Measurements from ENCODE around the gene DCST1. TPM values are rescaled to one million over a fixed set of nuclear protein-coding genes. Genes with fewer than 3 reads are reported as not detected.

Gene DCST1
- polyA plus RNA-seq, 6 donors from 2014 or later, result not detected

Other genes starting within 250 kb of the DCST1 start
- under 1 TPM in 1 of 6 donors, not detected in 5; 0.03 TPM for gene KCNN3, start 163.5 kb upstream of the DCST1 start, polyA plus RNA-seq (ENCODE audit: low read depth in 6 of 6)
- 10 to 100 TPM; 30.8 to 45.7 (median 33.3) TPM for gene PMVK, start 97.1 kb upstream of the DCST1 start, polyA plus RNA-seq (ENCODE audit: low read depth in 6 of 6)
- 10 to 100 TPM; 36.2 to 77.3 (median 69.5) TPM for gene PBXIP1, start 77.7 kb upstream of the DCST1 start, polyA plus RNA-seq (ENCODE audit: low read depth in 6 of 6)
- 10 to 100 TPM in 5 of 6 donors, 1 to 10 TPM in 1; 10.0 to 45.1 (median 29.4) TPM for gene PYGO2, start 72.0 kb upstream of the DCST1 start, polyA plus RNA-seq (ENCODE audit: low read depth in 6 of 6)
- 10 to 100 TPM; 23.3 to 34.0 (median 26.3) TPM for gene SHC1, start 63.1 kb upstream of the DCST1 start, polyA plus RNA-seq (ENCODE audit: low read depth in 6 of 6)
- 100 to 1,000 TPM; 117 to 196 (median 131) TPM for gene CKS1B, start 59.1 kb upstream of the DCST1 start, polyA plus RNA-seq (ENCODE audit: low read depth in 6 of 6)
- gene FLAD1, start 50.5 kb upstream of the DCST1 start, polyA plus RNA-seq (ENCODE audit: low read depth in 6 of 6), result 10 to 100 TPM; 37.0 to 57.0 (median 49.4) TPM
- not detected for gene LENEP, start 40.2 kb upstream of the DCST1 start, polyA plus RNA-seq (ENCODE audit: low read depth in 6 of 6)
- gene ZBTB7B, start 31.0 kb upstream of the DCST1 start, polyA plus RNA-seq (ENCODE audit: low read depth in 6 of 6), result 1 to 10 TPM in 5 of 6 donors, not detected in 1; 2.2 to 5.5 (median 2.7) TPM
- gene DCST2, start within 50 bp of the DCST1 start, polyA plus RNA-seq (ENCODE audit: low read depth in 6 of 6), result not detected
- gene ADAM15, start 17.5 kb downstream of the DCST1 start, polyA plus RNA-seq (ENCODE audit: low read depth in 6 of 6), result 1 to 10 TPM; 2.8 to 8.8 (median 7.0) TPM
- gene EFNA4, start 29.9 kb downstream of the DCST1 start, polyA plus RNA-seq (ENCODE audit: low read depth in 6 of 6), result 1 to 10 TPM in 5 of 6 donors, not detected in 1; 2.6 to 6.0 (median 3.3) TPM
- 1 to 10 TPM in 3 of 6 donors, under 1 TPM in 2, not detected in 1; 0.54 to 2.9 (median 2.1) TPM for gene EFNA3, start 45.0 kb downstream of the DCST1 start, polyA plus RNA-seq (ENCODE audit: low read depth in 6 of 6)
- gene EFNA1, start 94.1 kb downstream of the DCST1 start, polyA plus RNA-seq (ENCODE audit: low read depth in 6 of 6), result under 1 TPM in 3 of 6 donors, not detected in 3; 0.18 to 0.82 (median 0.56) TPM
- 100 to 1,000 TPM; 152 to 273 (median 201) TPM for gene SLC50A1, start 102.0 kb downstream of the DCST1 start, polyA plus RNA-seq (ENCODE audit: low read depth in 6 of 6)
- gene DPM3, start 106.7 kb downstream of the DCST1 start, polyA plus RNA-seq (ENCODE audit: low read depth in 6 of 6), result 100 to 1,000 TPM in 1 of 6 donors, 10 to 100 TPM in 5; 77.4 to 100 (median 90.5) TPM
- 100 to 1,000 TPM; 340 to 379 (median 354) TPM for gene KRTCAP2, start 139.5 kb downstream of the DCST1 start, polyA plus RNA-seq (ENCODE audit: low read depth in 6 of 6)
- under 1 TPM in 2 of 6 donors, not detected in 4; 0.13 to 0.35 TPM for gene TRIM46, start 140.0 kb downstream of the DCST1 start, polyA plus RNA-seq (ENCODE audit: low read depth in 6 of 6)
- 1 to 10 TPM; 1.1 to 3.9 (median 2.2) TPM for gene THBS3, start 174.1 kb downstream of the DCST1 start, polyA plus RNA-seq (ENCODE audit: low read depth in 6 of 6)
- 10 to 100 TPM; 35.5 to 49.1 (median 42.0) TPM for gene MTX1, start 174.9 kb downstream of the DCST1 start, polyA plus RNA-seq (ENCODE audit: low read depth in 6 of 6)
- gene ENTREP3, start 221.7 kb downstream of the DCST1 start, polyA plus RNA-seq (ENCODE audit: low read depth in 6 of 6), result 1 to 10 TPM in 3 of 6 donors, under 1 TPM in 3; 0.54 to 1.7 (median 1.2) TPM
- 100 to 1,000 TPM; 100 to 142 (median 125) TPM for gene SCAMP3, start 228.5 kb downstream of the DCST1 start, polyA plus RNA-seq (ENCODE audit: low read depth in 6 of 6)
- 10 to 100 TPM; 11.6 to 28.2 (median 18.1) TPM for gene CLK2, start 239.7 kb downstream of the DCST1 start, polyA plus RNA-seq (ENCODE audit: low read depth in 6 of 6)
- under 1 TPM in 2 of 6 donors, not detected in 4; 0.08 to 0.33 TPM for gene HCN3, start 243.6 kb downstream of the DCST1 start, polyA plus RNA-seq (ENCODE audit: low read depth in 6 of 6)

All from naive B cell (primary cell).